ENCODE measurements around the gene TCIRG1.

Gene TCIRG1

DNA sequence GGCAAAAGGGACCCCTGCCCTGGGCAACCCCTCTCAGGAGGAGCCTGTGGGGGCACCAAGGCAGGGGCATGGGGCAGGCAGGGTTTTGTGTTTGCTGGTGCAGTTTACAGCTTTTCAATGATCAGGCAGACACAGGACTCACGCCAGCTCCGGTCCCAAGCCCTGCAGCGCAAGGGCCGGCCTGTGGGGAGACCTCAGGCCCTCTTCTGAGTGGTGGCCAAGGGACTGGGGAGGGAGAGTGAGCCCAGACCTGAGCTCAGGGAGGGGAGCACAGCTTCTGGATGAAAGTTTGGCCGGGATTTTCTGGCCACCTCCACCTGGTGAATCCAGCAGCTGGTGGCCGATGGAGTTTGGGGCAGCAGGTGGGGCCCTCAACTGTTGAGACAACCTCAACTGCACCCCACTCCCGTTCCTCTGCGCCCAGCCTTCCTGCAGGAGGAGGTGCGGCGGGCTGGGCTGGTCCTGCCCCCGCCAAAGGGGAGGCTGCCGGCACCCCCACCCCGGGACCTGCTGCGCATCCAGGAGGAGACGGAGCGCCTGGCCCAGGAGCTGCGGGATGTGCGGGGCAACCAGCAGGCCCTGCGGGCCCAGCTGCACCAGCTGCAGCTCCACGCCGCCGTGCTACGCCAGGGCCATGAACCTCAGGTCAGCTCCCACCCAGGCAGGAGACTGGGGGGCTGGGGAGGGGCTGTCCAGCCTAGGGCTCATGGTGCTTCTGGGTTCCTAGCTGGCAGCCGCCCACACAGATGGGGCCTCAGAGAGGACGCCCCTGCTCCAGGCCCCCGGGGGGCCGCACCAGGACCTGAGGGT lies 3.6 kb downstream of the TCIRG1 start:
- no peak for TF ChIP-seq ESRRG (CRISPR knock-in tag; IDR thresholded peaks at IDR 0.05)
- no peak for TF ChIP-seq PPARA (CRISPR knock-in tag; IDR thresholded peaks at IDR 0.05; ENCODE audit: borderline replicate concordance)
- no peak for TF ChIP-seq ARNTL (CRISPR knock-in tag; IDR thresholded peaks at IDR 0.05; ENCODE audit: borderline replicate concordance, low read depth)
- ATAC-seq = no peak

DNA sequence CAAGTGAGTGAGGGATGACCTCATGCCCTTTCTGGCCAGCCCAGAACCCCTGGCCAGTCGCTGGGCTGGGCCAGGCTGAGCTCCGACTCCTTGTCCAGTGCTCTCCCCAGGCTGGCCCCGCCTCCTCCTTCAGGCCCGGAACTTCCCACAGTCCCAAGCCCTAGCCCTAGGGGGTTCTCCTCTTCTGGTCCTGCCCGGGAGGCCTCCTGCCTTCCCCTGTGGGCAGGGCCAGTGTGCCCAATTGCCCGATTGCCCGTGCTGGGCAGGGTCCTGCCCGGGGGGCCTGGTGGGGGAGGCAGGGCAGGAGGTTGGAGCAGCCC lies 4.2 kb downstream of the TCIRG1 start:
- no peak for ATAC-seq

DNA sequence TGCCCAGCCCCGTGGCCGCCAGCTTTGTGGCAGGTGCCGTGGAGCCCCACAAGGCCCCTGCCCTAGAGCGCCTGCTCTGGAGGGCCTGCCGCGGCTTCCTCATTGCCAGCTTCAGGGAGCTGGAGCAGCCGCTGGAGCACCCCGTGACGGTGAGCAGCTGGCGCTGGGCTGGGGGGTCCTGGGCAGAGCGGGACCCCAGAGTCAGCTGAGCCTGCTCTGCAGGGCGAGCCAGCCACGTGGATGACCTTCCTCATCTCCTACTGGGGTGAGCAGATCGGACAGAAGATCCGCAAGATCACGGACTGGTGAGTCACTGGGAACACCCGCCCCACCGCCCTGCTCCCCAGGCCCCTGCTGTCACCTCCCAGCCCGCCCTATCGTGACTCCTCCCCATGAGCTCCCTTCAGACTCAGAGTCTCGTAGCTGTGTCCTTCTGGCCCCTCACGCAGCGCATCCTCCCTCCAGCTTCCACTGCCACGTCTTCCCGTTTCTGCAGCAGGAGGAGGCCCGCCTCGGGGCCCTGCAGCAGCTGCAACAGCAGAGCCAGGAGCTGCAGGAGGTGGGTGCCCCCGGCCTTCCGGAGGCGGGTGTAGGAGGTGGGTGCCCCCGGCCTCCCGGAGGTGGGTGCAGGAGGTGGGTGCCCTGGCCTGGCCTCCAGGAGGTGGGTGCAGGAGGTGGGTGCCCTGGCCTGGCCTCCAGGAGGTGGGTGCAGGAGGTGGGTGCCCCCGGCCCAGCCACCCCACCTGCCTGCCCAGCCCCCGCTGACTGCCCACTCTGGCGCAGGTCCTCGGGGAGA lies 4.7 kb downstream of the TCIRG1 start:
- ATAC-seq = peak; percentile 14

More for the DNA sequence above, 4.2 kb downstream of the TCIRG1 start:
- TF ChIP-seq ESRRG (CRISPR knock-in tag; IDR thresholded peaks at IDR 0.05) (no peak), ZFP3 (CRISPR knock-in tag; IDR thresholded peaks at IDR 0.05) (no peak), ISL1 (CRISPR knock-in tag; IDR thresholded peaks at IDR 0.05) (no peak), PPARA (CRISPR knock-in tag; IDR thresholded peaks at IDR 0.05; ENCODE audit: borderline replicate concordance) (no peak), ZNF565 (CRISPR knock-in tag; conservative IDR thresholded peaks at IDR 0.05; ENCODE audit: low read depth) (no peak), SNAI2 (CRISPR knock-in tag; IDR thresholded peaks at IDR 0.05) (no peak), TCF4 (CRISPR knock-in tag; IDR thresholded peaks at IDR 0.05; ENCODE audit: borderline replicate concordance) (no peak), OSR1 (CRISPR knock-in tag; IDR thresholded peaks at IDR 0.05) (no peak), RARB (CRISPR knock-in tag; IDR thresholded peaks at IDR 0.05) (no peak), CSRNP3 (CRISPR knock-in tag; IDR thresholded peaks at IDR 0.05) (no peak), TOX (CRISPR knock-in tag; IDR thresholded peaks at IDR 0.05; ENCODE audit: borderline replicate concordance) (no peak)
- TF ChIP-seq, protein P1, sequence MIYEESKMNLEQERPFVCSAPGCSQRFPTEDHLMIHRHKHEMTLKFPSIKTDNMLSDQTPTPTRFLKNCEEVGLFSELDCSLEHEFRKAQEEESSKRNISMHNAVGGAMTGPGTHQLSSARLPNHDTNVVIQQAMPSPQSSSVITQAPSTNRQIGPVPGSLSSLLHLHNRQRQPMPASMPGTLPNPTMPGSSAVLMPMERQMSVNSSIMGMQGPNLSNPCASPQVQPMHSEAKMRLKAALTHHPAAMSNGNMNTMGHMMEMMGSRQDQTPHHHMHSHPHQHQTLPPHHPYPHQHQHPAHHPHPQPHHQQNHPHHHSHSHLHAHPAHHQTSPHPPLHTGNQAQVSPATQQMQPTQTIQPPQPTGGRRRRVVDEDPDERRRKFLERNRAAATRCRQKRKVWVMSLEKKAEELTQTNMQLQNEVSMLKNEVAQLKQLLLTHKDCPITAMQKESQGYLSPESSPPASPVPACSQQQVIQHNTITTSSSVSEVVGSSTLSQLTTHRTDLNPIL (CRISPR knock-in tag; IDR thresholded peaks at IDR 0.05; ENCODE audit: low read depth) = no peak
- TF ChIP-seq, protein P2, sequence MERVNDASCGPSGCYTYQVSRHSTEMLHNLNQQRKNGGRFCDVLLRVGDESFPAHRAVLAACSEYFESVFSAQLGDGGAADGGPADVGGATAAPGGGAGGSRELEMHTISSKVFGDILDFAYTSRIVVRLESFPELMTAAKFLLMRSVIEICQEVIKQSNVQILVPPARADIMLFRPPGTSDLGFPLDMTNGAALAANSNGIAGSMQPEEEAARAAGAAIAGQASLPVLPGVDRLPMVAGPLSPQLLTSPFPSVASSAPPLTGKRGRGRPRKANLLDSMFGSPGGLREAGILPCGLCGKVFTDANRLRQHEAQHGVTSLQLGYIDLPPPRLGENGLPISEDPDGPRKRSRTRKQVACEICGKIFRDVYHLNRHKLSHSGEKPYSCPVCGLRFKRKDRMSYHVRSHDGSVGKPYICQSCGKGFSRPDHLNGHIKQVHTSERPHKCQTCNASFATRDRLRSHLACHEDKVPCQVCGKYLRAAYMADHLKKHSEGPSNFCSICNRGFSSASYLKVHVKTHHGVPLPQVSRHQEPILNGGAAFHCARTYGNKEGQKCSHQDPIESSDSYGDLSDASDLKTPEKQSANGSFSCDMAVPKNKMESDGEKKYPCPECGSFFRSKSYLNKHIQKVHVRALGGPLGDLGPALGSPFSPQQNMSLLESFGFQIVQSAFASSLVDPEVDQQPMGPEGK (CRISPR knock-in tag; IDR thresholded peaks at IDR 0.05; ENCODE audit: borderline replicate concordance) = no peak

GRCh38 chr11:68044145-68044813 lies 5.5 kb downstream of the TCIRG1 start:
- TF ChIP-seq ZNF565 (CRISPR knock-in tag; conservative IDR thresholded peaks at IDR 0.05; ENCODE audit: low read depth) (no peak), POU6F1 (CRISPR knock-in tag; IDR thresholded peaks at IDR 0.05; ENCODE audit: borderline replicate concordance, low read depth) (no peak), OSR1 (CRISPR knock-in tag; IDR thresholded peaks at IDR 0.05) (no peak)
- TF ChIP-seq, protein P3, sequence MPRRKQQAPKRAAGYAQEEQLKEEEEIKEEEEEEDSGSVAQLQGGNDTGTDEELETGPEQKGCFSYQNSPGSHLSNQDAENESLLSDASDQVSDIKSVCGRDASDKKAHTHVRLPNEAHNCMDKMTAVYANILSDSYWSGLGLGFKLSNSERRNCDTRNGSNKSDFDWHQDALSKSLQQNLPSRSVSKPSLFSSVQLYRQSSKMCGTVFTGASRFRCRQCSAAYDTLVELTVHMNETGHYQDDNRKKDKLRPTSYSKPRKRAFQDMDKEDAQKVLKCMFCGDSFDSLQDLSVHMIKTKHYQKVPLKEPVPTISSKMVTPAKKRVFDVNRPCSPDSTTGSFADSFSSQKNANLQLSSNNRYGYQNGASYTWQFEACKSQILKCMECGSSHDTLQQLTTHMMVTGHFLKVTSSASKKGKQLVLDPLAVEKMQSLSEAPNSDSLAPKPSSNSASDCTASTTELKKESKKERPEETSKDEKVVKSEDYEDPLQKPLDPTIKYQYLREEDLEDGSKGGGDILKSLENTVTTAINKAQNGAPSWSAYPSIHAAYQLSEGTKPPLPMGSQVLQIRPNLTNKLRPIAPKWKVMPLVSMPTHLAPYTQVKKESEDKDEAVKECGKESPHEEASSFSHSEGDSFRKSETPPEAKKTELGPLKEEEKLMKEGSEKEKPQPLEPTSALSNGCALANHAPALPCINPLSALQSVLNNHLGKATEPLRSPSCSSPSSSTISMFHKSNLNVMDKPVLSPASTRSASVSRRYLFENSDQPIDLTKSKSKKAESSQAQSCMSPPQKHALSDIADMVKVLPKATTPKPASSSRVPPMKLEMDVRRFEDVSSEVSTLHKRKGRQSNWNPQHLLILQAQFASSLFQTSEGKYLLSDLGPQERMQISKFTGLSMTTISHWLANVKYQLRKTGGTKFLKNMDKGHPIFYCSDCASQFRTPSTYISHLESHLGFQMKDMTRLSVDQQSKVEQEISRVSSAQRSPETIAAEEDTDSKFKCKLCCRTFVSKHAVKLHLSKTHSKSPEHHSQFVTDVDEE (CRISPR knock-in tag; IDR thresholded peaks at IDR 0.05) = no peak
- no peak for ATAC-seq

More for the DNA sequence above, 4.7 kb downstream of the TCIRG1 start:
- TF ChIP-seq RARB (CRISPR knock-in tag; IDR thresholded peaks at IDR 0.05) (no peak), GLIS3 (CRISPR knock-in tag; IDR thresholded peaks at IDR 0.05) (no peak), PPARA (CRISPR knock-in tag; IDR thresholded peaks at IDR 0.05; ENCODE audit: borderline replicate concordance) (no peak), ZFP30 (CRISPR knock-in tag; IDR thresholded peaks at IDR 0.05) (no peak)

All from SK-N-SH treated with all-trans-retinoic acid at 6 μM for 48 hours (cell line).